HG02840 (cell line): ENCODE measurements around the gene CMIP.

Experiments
- ATAC-seq: cut with Tn5 transposase; IDR thresholded peaks from one replicate; pipeline ENCODE4 v1.9.1; 2021; ENCODE audit warnings: mild to moderate bottlenecking, moderate library complexity, moderate number of reproducible peaks; ENCODE audit not compliant: unreplicated experiment, low FRiP score

Gene CMIP

DNA sequence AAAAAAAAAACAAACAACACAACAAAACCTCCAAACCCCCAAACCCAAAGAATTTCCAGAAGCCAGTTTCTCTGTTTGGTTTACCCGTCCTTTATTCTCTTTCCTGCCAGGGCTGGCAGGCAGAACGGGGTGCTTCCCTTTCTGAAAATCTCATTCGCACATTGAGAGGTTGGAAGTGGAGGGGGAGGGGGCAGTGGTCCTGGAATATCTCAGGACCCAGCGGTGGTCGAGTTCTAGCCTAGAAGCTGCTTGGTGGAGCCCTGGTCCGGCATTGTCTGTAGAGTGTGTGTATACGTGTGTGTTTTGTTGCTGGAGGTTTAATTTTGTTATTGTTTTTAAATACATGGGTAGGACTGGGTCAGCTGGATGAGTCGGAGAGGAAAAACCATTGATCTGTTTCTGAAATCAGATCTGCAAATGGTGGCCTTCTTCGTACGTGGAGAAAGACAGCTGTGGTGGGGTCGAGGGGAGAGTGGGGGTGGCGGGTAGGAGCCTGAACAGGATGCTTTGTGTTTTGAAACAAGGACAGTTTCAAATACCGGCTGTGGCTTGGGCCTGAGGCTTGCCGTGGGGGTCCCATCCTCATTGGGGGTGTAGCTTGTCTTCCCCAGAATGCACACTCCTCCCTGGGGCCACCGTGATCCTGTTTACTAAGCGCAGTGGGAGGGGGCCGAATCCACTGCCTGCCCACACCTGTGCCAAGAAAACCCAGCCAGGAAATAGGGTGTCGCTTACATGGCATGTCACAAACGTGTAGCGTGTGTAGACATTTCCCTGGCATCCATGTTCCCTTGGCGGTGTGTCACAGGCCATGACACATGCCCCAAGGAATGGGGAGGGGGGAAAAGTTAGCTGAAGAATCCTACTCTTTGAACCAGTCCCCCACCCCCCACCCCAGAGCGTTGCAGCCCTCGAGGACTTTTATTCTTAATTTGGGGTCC lies 1.6 kb downstream of the CMIP start:
- ATAC-seq, result no peak

DNA sequence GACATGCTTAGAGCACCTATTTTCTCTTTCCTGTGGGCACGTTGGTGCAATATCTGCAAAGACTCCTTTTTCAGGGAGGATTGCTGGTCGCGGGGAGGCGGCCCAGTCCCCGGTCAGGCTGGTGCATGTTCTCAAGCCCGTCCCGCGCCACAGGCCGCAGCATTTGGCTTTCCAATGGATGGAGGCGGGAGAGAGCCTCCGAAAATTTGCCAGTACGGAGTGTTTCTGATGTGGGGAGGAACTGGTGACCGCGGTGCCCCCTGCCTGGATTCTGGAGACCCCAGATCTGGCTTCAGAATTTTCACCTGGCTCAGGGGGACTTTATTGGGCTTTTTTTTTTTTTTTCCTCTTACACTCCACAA lies 2.3 kb downstream of the CMIP start:
- ATAC-seq, result no peak

- ATAC-seq, result no peak
These were observed 2.9 kb downstream of the CMIP start for GRCh38 chr16:81447383-81448101.

GRCh38 chr16:81448154-81449131 lies 3.8 kb downstream of the CMIP start:
- no peak for ATAC-seq

GRCh38 chr16:81449241-81449640 lies 4.6 kb downstream of the CMIP start:
- no peak for ATAC-seq

DNA sequence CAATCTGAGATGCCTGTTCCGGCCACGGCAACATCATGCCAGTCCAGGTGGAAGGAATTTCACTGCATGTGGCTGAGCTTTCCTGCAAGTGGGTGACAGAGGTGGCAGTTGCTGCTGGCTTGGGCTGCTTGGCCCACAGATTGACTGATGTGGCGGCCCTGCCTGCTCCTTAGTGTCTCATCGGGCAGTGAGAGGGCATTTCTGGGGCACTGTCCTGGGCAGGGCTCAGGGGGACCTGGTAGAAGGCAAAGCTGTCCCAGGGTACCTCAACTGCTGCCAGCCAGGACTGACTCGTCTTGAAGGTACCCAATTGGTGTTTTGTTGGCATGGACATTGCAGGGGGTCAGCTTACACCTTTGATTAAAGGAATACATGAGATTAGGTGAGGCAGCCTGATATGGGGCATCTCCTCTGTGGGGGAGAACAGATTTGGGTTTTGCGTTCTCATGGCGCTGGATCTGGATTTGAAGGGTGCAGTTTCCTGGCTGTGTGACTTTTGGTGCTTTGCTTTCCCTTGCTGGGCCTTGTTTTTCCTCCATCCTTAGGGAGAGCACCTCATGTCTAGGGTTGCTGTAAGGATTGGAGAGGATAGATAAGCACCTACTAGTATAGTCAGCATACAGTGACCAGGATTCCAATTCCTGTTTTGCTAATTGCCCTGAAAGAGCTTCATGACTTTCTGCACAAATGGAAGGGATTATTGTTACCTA lies 5.4 kb downstream of the CMIP start:
- no peak for ATAC-seq

- no peak for ATAC-seq
These were observed 6.3 kb downstream of the CMIP start for GRCh38 chr16:81450783-81451491.

- no peak for ATAC-seq
These were observed 7.4 kb downstream of the CMIP start for GRCh38 chr16:81451753-81452680.

DNA sequence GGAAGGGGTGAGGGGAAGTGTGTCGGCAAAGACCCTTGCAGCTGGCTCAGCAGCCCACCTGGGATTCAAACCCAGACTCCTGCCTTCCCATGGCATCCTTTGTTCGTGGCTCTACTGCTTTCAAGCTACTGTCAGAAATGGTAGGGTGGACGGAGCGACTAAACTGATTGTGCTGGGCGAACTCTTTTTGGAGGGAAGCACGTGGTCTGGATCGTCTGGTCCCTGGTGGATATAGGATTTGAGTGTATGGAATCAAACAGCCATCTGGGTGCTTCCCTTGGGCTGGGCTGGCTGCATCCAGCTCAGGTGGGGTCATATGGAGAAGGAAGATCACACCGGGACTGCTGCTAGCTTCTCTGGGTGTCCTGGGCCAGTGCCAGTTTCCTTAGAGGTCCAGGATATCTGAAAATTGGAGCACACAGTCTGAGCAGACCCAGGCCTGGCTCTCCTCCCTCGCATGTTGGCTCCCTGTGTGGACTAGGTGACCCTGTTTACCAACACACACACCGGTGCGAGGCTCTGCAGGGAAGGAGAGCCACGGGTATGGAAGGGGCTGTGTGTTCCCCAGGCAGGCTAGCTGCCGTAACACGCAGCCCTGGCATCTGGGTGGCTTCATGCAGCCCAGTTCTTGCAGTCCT lies 8.6 kb downstream of the CMIP start:
- no peak for ATAC-seq

DNA sequence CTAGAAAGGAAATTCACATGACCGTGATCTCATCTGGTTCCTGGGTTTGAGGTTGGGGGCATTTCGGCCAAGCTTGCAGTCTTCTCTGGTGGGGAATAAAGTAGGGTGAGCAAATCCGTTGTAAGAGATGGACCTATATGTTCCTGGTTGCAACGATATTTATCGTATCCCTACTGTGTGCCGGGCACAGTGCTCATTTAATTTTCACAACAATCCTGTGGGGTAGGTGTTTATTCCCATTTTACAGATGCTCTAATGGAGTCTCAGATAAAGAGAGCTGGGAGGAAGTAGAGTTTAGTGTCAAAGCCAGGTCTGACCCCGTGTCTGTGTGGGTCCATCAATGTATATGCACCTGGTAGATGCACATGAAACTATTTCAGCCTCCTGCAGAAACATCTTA lies 9.4 kb downstream of the CMIP start:
- ATAC-seq, result no peak

- ATAC-seq, result no peak
These were observed 10.4 kb downstream of the CMIP start for GRCh38 chr16:81455006-81455405.

GRCh38 chr16:81455720-81456494 lies 11.3 kb downstream of the CMIP start:
- no peak for ATAC-seq

DNA sequence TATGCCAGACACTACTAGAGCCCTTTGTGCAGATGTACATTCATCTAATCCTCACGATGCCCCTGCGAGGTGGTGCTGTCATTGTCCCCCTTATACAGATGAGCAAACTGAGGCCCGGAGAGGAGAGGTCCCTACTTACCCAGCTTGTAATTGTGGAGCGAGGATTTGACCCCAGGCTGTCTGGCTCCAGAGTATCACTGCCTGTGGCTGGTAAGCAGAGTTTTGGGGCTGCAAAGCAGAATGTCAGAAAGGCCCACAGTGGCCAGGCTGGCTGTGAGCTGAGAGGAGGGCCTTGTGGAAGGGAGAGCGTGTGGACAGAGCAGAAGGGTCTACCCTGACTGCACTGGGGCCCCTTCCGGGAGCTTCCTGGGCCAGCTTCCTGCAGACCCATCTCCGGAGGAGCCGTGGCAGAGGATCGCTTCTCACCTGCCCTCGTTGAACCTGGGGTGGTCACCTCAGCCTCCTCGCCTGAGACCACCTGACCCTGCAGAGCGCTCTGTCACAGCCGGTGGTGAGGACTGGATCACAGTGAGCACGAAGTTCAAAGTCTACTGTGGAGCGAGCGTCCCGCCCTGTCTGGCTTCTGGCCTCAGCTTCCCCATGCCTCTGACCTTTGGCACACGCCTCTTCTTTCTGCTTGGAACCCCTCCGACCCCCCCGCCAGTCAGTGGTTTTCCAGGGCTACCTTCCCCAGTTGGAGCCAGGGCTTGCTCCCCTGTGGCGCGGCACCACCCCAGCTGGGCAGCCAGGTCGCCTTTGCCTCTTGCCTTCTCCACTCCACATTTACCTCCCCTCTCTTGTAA lies 12.1 kb downstream of the CMIP start:
- ATAC-seq, result no peak

DNA sequence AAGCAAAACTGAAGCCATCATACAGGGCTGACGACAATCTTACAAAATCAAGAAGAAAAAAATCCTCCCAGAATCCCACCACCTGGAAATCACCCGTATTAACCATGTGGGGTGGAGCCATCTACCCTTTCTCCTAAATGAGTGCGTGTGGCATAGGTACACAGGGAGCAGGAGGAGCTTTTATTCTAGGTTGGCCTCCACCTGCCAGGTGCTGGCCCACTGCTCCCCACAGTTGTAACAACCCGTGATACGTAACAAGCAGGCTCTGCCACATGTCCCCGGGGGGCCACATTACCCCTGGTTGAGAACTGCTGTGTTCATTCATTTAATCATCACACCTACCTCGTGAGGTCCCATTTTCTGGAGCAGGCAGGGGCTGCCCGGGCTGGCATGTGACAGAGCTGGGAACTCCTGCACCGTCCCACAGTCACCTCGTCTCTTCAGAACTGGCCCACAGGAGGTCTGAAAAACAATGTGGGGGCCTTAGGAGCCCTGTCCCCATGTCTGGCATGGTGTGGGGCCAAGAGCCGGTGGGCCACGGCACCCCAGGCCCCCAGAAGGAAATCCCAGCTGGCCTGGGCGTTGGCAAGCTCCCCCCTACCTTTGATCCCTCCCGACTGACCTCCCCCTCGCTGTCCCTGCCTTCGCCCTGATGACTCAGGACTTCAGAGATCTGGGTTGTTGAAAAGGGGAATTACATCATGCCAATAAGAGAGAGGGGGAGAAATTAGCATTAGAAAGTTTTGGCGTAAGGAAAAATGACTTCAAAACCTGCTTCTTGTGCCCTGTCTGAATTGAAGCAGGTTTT lies 12.9 kb downstream of the CMIP start:
- no peak for ATAC-seq

GRCh38 chr16:81458149-81458669 lies 13.6 kb downstream of the CMIP start:
- ATAC-seq, result no peak
